ENCODE measurements around the gene CFAP107.
"Not testable (repeated sequence)": the region's sequence is repeated elsewhere in the genome, so short reads cannot be mapped to it uniquely, and the experiment has no call there.

CFAP107 gene, protein sequence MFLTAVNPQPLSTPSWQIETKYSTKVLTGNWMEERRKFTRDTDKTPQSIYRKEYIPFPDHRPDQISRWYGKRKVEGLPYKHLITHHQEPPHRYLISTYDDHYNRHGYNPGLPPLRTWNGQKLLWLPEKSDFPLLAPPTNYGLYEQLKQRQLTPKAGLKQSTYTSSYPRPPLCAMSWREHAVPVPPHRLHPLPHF
- 0 reads per million in 4 donors for total RNA-seq

DNA sequence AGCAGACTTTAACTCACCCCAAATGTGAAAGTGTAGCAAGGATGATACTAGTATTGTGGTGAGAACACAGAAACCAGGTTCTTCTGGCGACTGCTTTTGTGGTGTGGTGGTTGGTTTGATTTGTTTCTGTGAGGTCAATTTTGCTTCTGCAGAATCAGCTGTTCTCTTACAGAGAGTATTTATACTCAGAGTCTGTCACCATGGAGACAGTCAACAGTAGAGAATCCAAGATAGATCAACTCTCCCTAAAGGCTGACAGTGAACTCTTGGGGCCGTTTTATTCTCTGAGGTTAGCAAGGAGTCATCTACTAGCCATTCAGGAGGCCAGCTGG lies at the start of gene CFAP107:
Gene CFAP107 (plus strand): TSS at position 209 of the 332 bp plus-strand sequence. CDS start 231 bp downstream, outside the sequence.
- DNase-seq: peak in 1 of 5 donors; percentile 23

GRCh38 chr1:12696658-12697057 lies 49.3 kb upstream of the CFAP107 start:
- DNase-seq: no peak

DNA sequence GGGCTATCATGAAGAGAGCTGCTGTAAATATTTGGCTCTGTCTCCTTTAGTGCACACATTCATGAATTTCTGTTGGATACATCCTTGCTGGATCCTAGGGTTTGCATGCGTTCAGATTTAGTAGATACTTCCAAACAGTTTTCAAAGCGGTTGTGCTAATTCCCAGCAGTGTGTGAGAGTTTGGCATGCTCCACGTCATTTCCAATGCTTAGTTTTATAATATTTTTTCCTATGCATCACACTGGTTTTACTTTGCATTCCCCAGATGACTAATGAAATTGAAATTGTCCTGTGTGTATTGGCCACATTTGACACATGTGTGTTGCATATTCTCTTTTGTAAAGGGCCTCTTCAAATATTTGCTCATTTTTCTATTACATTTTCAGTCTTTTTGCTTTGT lies 48.6 kb upstream of the CFAP107 start:
- no peak for DNase-seq

DNA sequence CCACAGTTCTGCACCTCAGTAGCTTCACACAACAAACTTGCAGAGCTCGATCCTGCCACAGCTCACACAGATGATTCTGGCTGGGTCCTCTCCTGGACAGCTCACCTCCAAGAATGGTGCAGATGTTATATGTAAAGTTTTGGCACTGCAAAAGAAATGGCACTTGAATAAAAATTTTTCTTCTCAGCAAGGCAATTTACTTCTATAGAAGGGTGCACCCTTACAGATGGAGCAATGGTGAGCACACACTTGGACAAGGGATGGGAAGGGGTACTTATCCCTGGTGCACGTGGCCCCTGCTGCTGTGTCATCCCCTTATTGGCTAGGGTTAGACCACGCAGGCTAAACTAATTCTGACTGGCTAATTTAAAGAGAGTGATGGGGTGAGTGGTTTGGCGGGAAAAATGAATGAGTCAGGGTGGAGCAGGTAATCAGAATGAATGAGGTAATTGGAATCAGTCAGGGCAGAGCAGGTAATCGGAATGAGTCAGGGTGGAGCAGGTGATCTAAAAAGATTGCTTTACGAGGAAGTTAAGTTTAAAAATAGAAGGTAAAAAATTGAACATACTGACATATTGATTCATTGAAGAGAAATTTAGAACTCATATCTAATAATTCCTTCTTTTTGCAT lies 42.1 kb upstream of the CFAP107 start:
- no peak for DNase-seq

- no peak for DNase-seq
These were observed 39.9 kb upstream of the CFAP107 start for GRCh38 chr1:12706061-12706460.

DNA sequence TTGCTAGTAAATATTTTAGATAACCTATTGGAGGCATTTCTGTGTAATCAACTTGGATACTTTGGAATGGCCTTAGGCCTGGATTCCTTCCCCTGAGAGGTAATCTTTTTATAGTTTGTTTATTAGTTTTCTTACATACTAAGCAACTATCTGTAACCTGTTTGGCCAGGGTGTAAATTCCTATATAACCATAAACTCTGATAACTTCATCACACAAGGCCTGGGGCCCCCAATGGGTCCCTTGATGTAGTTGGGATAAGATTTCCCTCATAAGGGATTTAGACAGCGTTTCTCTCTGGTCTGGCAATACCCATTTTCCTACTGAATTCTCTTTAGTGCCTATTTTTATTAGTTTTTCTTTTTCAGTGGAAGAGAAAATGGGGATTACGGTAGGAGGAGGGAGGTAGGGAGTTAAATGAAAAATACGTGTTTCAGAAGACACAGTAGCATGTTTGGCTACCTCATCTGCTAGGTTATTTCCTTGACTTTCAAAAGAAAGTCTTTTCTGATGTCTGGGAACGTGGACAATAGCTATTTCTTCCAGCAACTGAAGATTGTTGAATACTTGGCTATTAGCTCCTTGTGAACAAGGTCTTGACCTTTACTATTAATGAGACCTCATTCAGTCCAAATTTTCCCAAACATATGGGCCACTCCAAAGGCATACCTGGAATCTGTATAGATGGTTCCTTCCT lies 37.5 kb upstream of the CFAP107 start:
- DNase-seq: no peak

DNA sequence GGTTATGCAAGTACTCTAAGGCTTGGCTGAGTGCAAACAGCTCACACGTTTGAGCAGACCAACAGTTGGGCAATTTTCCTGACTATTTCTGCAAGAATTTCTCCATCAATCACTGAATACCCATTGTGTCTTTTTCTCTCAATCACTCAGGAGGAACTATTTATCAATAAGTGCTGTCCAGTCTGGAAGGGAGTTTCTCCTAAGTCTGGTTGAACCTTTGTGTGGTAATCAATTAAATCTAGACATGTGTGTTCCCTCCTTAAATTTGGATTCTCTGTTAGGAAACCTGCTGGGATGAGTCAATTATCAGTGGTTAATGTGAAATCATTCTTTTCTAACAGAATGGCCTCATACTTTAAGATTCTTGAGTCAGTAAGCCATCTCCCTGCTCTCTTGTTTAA lies 36.9 kb upstream of the CFAP107 start:
- no peak for DNase-seq

DNA sequence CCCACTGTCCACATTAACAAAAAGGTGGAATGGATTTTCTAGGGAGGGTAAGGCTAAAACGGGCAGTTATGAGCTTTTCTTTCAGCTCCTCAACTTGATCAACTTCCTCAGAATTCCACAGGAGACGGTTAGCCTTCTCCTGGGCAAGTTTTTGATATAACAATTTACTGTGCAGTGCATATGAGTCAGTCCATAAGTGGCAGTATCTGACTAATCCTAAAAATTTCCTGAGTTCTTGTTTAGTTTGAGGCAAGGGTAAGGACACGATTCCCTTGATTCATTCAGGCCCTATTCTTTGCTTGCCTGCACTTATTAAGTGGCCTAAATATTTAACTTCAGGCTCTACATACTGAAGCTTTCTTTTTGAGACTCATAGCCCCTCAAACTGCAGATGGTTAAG lies 36.3 kb upstream of the CFAP107 start:
- no peak for DNase-seq

- DNase-seq: no peak
These were observed 34.5 kb upstream of the CFAP107 start for GRCh38 chr1:12711536-12711935.

GRCh38 chr1:12712076-12712475 lies 33.9 kb upstream of the CFAP107 start:
- no peak for DNase-seq

DNA sequence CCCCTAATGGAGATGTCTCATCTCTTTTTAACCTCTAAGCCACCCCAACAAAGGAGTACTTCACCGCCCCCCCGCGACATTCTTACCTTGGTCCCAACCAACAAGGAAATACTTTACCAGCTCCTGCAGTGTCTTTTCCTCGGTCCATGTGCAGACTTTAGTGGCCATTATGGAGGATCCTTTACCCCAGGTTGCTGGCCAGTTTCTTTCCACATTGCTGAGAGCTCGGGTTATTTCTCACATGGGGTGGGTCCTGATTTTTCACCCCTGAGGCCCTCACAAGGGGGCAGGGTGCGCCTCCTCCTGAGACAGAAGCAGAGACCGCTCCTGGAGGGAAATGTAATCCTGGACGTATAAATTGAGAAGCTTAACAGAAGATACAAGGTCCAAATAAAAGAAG lies 33.1 kb upstream of the CFAP107 start:
- DNase-seq: no peak

DNA sequence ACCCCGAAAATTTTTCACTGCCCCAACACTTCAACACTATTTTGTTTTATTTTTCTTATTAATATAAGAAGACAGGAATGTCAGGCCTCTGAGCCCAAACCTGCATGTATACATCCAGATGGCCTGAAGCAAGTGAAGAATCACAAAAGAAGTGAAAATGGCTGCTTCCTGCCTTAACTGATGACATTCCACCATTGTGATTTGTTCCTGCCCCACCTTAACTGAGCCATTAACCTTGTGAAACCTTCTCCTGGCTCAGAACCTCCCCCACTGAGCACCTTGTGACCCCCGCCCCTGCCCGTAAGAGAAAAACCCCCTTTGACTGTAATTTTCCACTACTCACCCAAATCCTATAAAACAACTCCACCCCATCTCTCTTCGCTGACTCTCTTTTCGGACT lies 32.3 kb upstream of the CFAP107 start:
- not testable (repeated sequence) for DNase-seq

DNA sequence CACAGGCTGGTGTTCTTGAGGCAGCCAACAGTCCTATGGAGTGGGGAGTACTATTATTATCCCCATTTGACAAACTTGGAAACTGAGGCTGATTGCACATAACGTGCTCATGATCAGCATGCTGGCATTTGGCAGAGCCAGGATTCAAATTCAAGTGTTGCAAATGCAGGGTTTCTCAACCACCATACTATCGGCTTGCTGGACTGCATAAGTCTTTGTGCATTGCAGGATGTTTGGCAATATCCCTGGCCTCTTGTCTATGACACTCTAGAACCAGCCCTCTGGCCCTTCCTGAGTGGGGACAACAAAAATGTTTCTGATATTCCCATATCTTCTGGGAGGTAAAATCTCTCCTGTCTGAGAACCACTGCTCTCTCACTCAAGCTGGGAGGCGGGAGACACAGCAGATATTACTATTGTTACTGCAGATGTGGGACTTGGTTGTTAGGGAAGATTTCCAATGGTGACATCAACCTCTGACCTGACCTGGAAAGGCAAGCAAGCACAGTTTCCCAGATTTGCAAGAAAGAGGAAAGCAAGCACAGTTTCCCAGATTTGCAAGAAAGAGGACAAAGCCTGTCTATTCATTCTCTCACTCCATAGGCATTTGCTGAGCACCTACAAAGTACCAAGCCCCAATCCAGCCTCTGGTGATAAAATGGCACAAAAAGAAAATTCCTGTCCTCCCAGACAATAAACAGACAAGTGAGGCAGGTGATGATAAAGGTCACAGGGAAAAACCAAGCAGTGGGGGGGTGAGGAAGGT lies 31.1 kb upstream of the CFAP107 start:
- DNase-seq: no peak

DNA sequence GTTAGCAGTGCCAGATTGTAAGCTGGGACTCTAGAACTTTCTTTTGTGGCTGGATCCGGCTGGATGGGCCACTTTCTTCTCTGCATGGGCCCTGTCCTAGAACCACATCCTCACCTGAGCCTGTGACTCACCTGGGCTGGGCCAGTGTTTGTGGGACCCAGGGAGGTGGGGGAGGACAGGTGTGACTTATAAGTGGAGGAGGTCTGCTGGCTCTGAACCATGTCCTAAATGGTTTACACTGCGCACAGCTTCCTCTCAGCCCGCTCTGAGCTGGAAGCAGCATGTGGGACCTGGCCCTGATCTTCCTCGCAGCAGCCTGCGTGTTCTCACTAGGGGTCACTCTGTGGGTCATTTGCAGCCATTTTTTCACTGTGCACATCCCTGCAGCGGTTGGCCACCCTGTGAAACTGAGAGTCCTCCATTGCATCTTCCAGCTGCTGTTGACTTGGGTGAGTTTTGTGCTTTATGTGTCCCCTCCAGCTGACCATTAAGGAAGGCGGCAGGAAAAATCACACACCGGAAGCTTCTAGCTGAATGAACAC lies 30.0 kb upstream of the CFAP107 start, which contains the start of gene AADACL3:
Gene AADACL3 (plus strand): TSS at position 215 of the 542 bp plus-strand sequence. CDS start 67 bp downstream, at position 282.
- DNase-seq: no peak

DNA sequence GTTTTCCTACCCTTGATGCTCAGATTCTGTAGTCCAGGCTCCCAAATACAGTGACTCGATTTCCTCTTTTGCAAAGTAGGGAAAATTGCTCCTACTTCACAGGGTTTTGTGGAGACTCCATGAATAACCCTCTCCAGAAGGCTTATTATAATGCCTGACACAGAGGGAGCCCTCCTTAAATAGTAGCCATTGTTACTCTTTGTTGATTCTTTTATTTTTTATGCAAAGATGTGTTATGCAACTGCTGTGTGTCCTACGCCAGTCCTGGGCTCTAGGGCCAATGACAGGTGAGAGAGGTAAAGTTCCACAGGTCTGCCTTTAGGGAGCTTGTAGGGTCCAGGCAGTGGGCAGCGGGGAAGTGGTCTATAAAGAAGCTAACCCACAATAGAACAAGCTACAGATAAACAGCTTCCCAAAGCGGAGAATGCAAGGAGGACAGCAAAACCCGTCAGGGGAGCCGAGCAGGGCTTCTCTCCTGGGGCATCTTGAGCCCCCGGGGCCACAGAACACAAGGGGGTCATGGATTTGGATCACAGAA lies 28.6 kb upstream of the CFAP107 start:
- no peak for DNase-seq

- DNase-seq: no peak
These were observed 23.4 kb upstream of the CFAP107 start for GRCh38 chr1:12722626-12723025.

GRCh38 chr1:12728391-12728790 lies 17.6 kb upstream of the CFAP107 start:
- no peak for DNase-seq

- no peak for DNase-seq
These were observed 15.8 kb upstream of the CFAP107 start for GRCh38 chr1:12730156-12730555.

GRCh38 chr1:12731084-12731483 lies 14.9 kb upstream of the CFAP107 start:
- DNase-seq: not testable (repeated sequence)

DNA sequence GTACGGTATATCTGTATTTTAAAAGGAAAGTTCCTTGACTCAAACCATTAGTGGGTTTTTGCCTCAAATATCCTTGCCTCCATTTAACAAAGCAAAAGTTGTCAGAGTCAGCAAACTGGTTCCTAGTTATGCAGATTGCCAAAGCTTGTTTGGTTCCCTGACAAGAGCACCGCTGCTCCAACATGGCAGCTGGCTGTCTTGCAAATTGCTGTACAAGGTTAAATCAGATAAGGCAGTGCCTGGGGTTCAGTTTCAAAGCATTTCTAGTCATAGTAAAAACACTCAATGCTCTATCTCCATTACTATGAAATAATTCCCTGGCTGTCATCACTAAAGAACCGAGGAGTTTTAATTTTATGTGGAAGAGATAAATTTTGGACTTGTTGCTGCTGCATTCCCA lies 11.3 kb upstream of the CFAP107 start:
- DNase-seq: no peak

- DNase-seq: no peak
These were observed 7.1 kb upstream of the CFAP107 start for GRCh38 chr1:12738934-12739333.

DNA sequence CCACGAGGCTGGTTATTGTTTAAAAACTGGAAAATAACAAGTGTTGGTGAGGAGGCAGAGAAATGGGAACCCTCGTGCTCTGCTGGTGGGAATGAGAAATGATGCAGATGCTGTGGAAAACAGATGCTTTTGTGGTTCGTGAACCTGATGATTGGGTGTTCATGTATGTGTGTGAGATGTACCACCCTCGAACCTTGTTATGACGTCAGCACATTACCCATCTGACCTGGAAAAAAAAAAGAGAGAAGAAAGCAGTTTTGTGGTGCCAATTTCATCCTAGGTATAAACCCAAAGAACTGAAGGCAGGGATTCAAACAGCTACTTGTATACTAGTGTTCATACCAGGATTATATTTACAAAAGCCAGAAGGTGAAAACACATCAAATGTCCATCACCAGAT lies 6.4 kb upstream of the CFAP107 start:
- DNase-seq: no peak

- DNase-seq: no peak
These were observed 4.1 kb upstream of the CFAP107 start for GRCh38 chr1:12741946-12742345.

Data from T-helper 1 cell (primary cell).